Measurements from ENCODE around the gene NRCAM.

Gene NRCAM

GRCh38 chr7:108149908-108150307, 306.3 kb downstream of the NRCAM start:
- no peak for DNase-seq (ENCODE audit: low read depth)
- no peak overlapping the region for H3K4me3 ChIP-seq (ENCODE audit: low read length)
- TF ChIP-seq CTCF (conservative IDR thresholded peaks at IDR 0.05; ENCODE audit: low read depth, low read length), result no peak

- no peak for DNase-seq (ENCODE audit: low read depth)
- no peak overlapping the region for H3K4me3 ChIP-seq (ENCODE audit: low read length)
- TF ChIP-seq CTCF (conservative IDR thresholded peaks at IDR 0.05; ENCODE audit: low read depth, low read length), result no peak
Observed at GRCh38 chr7:108149119-108149518, 307.1 kb downstream of the NRCAM start.

GRCh38 chr7:108147031-108147563, 309.1 kb downstream of the NRCAM start:
- no peak for DNase-seq (ENCODE audit: low read depth)
- TF ChIP-seq CTCF (conservative IDR thresholded peaks at IDR 0.05; ENCODE audit: low read depth, low read length), result no peak

GRCh38 chr7:108146070-108146842, 310.0 kb downstream of the NRCAM start:
- peak overlapping the region; percentile 33 for H3K4me3 ChIP-seq (ENCODE audit: low read length)
- DNase-seq (ENCODE audit: low read depth), result peak; percentile 61
- peak; percentile 98 for TF ChIP-seq CTCF (conservative IDR thresholded peaks at IDR 0.05; ENCODE audit: low read depth, low read length)

More at GRCh38 chr7:108147031-108147563, 309.1 kb downstream of the NRCAM start:
- H3K4me3 ChIP-seq (ENCODE audit: low read length), result no peak overlapping the region

- DNase-seq (ENCODE audit: low read depth), result no peak
- no peak overlapping the region for H3K4me3 ChIP-seq (ENCODE audit: low read length)
- TF ChIP-seq CTCF (conservative IDR thresholded peaks at IDR 0.05; ENCODE audit: low read depth, low read length), result no peak
Observed at GRCh38 chr7:108145401-108145800, 310.8 kb downstream of the NRCAM start.

- no peak overlapping the region for H3K4me3 ChIP-seq (ENCODE audit: low read length)
- TF ChIP-seq CTCF (conservative IDR thresholded peaks at IDR 0.05; ENCODE audit: low read depth, low read length), result no peak
- DNase-seq (ENCODE audit: low read depth), result no peak
Observed at GRCh38 chr7:108144931-108145330, 311.3 kb downstream of the NRCAM start.

Data from retinal pigment epithelial cell (primary cell).